NCI-H226 (cell line): ENCODE results near the gene ZNF469.

Source experiments
- DNase-seq: peaks from one replicate; pipeline ENCODE4 v3.0.0-alpha.2; 2015

ZNF469 gene

DNA sequence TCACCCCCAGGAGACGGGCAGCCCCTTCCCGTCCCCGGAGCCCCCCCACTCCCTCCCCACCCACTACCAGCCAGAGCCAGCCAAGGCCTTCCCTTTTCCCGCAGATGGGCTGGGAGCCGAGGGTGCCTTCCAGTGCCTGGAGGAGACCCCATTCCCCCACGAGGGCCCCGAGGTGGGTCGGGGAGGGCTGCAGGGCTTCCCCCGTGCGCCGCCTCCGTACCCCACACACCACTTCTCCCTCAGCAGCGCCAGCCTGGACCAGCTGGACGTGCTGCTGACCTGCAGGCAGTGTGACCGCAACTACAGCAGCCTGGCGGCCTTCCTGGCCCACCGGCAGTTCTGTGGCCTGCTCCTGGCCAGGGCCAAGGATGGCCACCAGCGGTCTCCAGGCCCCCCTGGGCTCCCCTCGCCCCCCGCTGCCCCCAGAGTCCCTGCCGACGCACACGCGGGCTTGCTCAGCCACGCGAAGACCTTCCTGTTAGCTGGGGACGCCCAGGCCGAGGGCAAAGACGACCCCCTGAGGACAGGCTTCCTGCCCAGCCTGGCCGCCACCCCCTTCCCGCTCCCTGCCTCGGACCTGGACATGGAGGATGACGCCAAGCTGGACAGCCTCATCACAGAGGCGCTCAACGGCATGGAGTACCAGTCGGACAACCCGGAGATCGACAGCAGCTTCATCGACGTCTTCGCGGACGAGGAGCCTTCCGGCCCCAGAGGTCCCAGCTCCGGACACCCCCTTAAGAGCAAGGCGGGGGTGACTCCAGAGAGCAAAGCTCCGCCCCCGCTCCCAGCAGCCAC is 46.8 kb downstream of the ZNF469 start:
- DNase-seq, result no peak

GRCh38 chr16:88430185-88430523 is 47.4 kb downstream of the ZNF469 start:
- DNase-seq, result no peak

DNA sequence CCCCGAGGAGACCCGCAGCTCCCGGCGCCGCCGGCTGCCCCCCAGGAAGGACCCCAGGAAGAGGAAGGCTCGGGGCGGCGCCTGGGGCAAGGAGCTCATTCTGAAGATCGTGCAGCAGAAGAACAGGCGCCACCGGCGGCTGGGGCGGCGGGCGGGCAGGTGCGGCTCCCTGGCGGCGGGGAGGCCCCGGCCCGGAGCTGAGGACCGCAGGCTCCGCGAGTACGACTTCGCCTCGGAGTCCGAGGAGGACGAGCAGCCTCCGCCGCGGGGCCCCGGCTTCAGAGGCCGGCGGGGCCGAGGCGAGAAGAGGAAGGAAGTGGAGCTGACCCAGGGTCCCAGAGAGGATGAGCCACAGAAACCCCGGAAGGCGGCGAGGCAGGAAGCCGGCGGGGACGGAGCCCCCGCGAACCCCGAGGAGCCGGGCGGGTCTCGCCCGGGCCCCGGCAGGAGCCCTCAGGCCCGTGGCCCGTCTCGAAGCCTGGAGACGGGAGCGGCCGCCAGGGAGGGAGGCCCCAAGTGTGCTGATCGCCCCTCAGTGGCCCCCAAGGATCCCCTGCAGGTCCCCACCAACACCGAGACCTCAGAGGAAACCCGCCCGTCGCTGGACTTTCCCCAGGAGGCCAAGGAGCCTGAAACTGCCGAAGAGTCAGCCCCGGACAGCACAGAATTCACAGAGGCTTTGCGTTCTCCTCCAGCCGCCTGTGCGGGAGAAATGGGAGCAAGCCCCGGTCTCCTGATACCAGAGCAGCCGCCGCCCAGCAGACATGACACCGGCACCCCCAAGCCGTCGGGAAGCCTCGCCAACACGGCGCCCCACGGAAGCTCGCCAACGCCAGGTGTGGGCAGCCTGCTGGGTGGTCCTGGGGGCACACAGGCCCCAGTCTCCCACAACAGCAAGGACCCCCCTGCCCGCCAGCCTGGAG is 48.0 kb downstream of the ZNF469 start:
- DNase-seq, result no peak

DNA sequence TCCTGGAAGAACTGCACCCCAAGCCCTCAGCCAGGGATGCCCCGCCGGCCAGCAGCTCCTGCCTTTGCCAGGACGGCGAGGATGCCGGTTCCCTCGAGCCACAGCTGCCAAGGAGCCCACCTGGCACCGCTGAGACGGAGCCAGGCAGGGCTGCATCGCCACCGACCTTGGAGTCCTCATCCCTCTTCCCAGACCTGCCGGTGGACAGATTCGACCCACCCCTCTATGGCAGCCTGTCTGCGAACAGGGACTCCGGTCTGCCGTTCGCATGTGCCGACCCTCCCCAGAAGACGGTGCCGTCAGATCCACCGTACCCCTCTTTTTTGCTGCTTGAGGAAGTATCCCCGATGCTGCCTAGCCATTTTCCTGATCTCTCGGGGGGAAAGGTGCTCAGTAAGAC is 48.9 kb downstream of the ZNF469 start:
- no peak for DNase-seq

DNA sequence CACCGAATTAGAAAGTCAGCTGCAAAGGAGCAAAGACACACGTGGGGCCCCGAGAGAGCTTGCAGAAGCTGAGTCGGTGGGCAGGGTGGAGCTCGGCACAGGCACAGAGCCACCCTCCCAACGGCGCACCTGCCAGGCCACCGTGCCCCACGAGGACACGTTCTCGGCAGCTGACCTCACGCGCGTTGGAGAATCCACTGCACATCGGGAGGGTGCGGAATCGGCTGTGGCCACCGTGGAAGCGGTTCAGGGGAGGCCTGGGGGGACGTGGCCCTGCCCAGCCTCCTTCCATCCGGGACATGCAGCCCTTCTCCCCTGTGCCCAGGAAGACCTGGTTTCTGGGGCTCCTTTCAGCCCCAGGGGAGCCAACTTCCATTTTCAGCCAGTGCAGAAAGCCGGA is 49.4 kb downstream of the ZNF469 start:
- no peak for DNase-seq
